ENCODE results near the gene MAGOHB.
"Not testable (repeated sequence)": the region's sequence is repeated elsewhere in the genome, so short reads cannot be mapped to it uniquely, and the experiment has no call there.

The MAGOHB gene

GRCh38 chr12:10613349-10614055, at the start of gene MAGOHB:
Gene MAGOHB, minus strand, starts transcription at chr12:10613609. Its CDS starts 77 bp downstream, at chr12:10613532.
- Histone ChIP-seq H3K36me3 (ENCODE audit: insufficient read depth, low read length) (no peaks in the 10 kb centered on the region), H3K4me1 (ENCODE audit: insufficient read depth, low read length) (peaks cover 11% of the 10 kb centered on the region), H3K4me3 (ENCODE audit: low read depth in 1 of 2, low read length in 2 of 2) (peak within 1 kb of the TSS; percentile 88 to 92), H3K27me3 (ENCODE audit: control insufficient read depth in 1 of 2, insufficient read depth in 2 of 2, low read length in 2 of 2) (no peaks in the 10 kb centered on the region), H3K27ac (ENCODE audit: low read depth, low read length) (peak within 1 kb of the TSS; percentile 64), H3K9ac (ENCODE audit: low read length) (peak within 1 kb of the TSS; percentile 91), H3K9me3 (ENCODE audit: low read length) (no peaks in the 10 kb centered on the region)

- Histone ChIP-seq H3K4me3 (ENCODE audit: low read depth in 1 of 2, low read length in 2 of 2) (no peak overlapping the region), H3K27ac (ENCODE audit: low read depth, low read length) (no peak overlapping the region), H3K9me3 (ENCODE audit: low read length) (no peaks in the 10 kb centered on the region), H3K27me3 (ENCODE audit: control insufficient read depth in 1 of 2, insufficient read depth in 2 of 2, low read length in 2 of 2) (no peaks in the 10 kb centered on the region), H3K36me3 (ENCODE audit: insufficient read depth, low read length) (no peaks in the 10 kb centered on the region), H3K4me1 (ENCODE audit: insufficient read depth, low read length) (no peaks in the 10 kb centered on the region), H3K9ac (ENCODE audit: low read length) (no peak overlapping the region)
These were observed 47.9 kb upstream of the MAGOHB start for GRCh38 chr12:10661338-10661737.

GRCh38 chr12:10654003-10654402, 40.6 kb upstream of the MAGOHB start:
- Histone ChIP-seq H3K36me3 (ENCODE audit: insufficient read depth, low read length) (no peaks in the 10 kb centered on the region), H3K4me1 (ENCODE audit: insufficient read depth, low read length) (no peaks in the 10 kb centered on the region), H3K9ac (ENCODE audit: low read length) (no peak overlapping the region), H3K27ac (ENCODE audit: low read depth, low read length) (no peak overlapping the region), H3K27me3 (ENCODE audit: control insufficient read depth in 1 of 2, insufficient read depth in 2 of 2, low read length in 2 of 2) (no peaks in the 10 kb centered on the region), H3K4me3 (ENCODE audit: low read depth in 1 of 2, low read length in 2 of 2) (no peak overlapping the region), H3K9me3 (ENCODE audit: low read length) (no peaks in the 10 kb centered on the region)

GRCh38 chr12:10652192-10652591, 38.8 kb upstream of the MAGOHB start:
- Histone ChIP-seq H3K27ac (ENCODE audit: low read depth, low read length) (no peak overlapping the region), H3K4me3 (ENCODE audit: low read depth in 1 of 2, low read length in 2 of 2) (no peak overlapping the region), H3K9me3 (ENCODE audit: low read length) (no peaks in the 10 kb centered on the region)

GRCh38 chr12:10646576-10646975, 33.2 kb upstream of the MAGOHB start:
- not testable (repeated sequence) for H3K9me3 ChIP-seq (ENCODE audit: low read length); H3K36me3 ChIP-seq (ENCODE audit: insufficient read depth, low read length); H3K27me3 ChIP-seq (ENCODE audit: control insufficient read depth in 1 of 2, insufficient read depth in 2 of 2, low read length in 2 of 2); H3K27ac ChIP-seq (ENCODE audit: low read depth, low read length); H3K4me3 ChIP-seq (ENCODE audit: low read depth in 1 of 2, low read length in 2 of 2); H3K4me1 ChIP-seq (ENCODE audit: insufficient read depth, low read length); H3K9ac ChIP-seq (ENCODE audit: low read length)

More at GRCh38 chr12:10652192-10652591, 38.8 kb upstream of the MAGOHB start:
- H3K9ac ChIP-seq (ENCODE audit: low read length), result no peak overlapping the region
- H3K36me3 ChIP-seq (ENCODE audit: insufficient read depth, low read length), result no peaks in the 10 kb centered on the region
- H3K27me3 ChIP-seq (ENCODE audit: control insufficient read depth in 1 of 2, insufficient read depth in 2 of 2, low read length in 2 of 2), result no peaks in the 10 kb centered on the region
- no peaks in the 10 kb centered on the region for H3K4me1 ChIP-seq (ENCODE audit: insufficient read depth, low read length)

GRCh38 chr12:10645910-10646309, 32.5 kb upstream of the MAGOHB start:
- no peaks in the 10 kb centered on the region for H3K27me3 ChIP-seq (ENCODE audit: control insufficient read depth in 1 of 2, insufficient read depth in 2 of 2, low read length in 2 of 2)
- H3K36me3 ChIP-seq (ENCODE audit: insufficient read depth, low read length), result no peaks in the 10 kb centered on the region
- H3K27ac ChIP-seq (ENCODE audit: low read depth, low read length), result no peak overlapping the region

GRCh38 chr12:10641735-10642500, 28.5 kb upstream of the MAGOHB start:
- no peak overlapping the region for H3K27ac ChIP-seq (ENCODE audit: low read depth, low read length)
- H3K9ac ChIP-seq (ENCODE audit: low read length), result no peak overlapping the region
- H3K4me1 ChIP-seq (ENCODE audit: insufficient read depth, low read length), result no peaks in the 10 kb centered on the region
- no peaks in the 10 kb centered on the region for H3K36me3 ChIP-seq (ENCODE audit: insufficient read depth, low read length)
- H3K9me3 ChIP-seq (ENCODE audit: low read length), result no peaks in the 10 kb centered on the region
- H3K27me3 ChIP-seq (ENCODE audit: control insufficient read depth in 1 of 2, insufficient read depth in 2 of 2, low read length in 2 of 2), result no peaks in the 10 kb centered on the region
- H3K4me3 ChIP-seq (ENCODE audit: low read depth in 1 of 2, low read length in 2 of 2), result no peak overlapping the region

More at GRCh38 chr12:10645910-10646309, 32.5 kb upstream of the MAGOHB start:
- H3K9me3 ChIP-seq (ENCODE audit: low read length), result no peaks in the 10 kb centered on the region
- no peaks in the 10 kb centered on the region for H3K4me1 ChIP-seq (ENCODE audit: insufficient read depth, low read length)
- no peak overlapping the region for H3K4me3 ChIP-seq (ENCODE audit: low read depth in 1 of 2, low read length in 2 of 2)
- H3K9ac ChIP-seq (ENCODE audit: low read length), result no peak overlapping the region

- no peaks in the 10 kb centered on the region for H3K9me3 ChIP-seq (ENCODE audit: low read length)
- no peaks in the 10 kb centered on the region for H3K4me1 ChIP-seq (ENCODE audit: insufficient read depth, low read length)
- no peak overlapping the region for H3K27ac ChIP-seq (ENCODE audit: low read depth, low read length)
- H3K27me3 ChIP-seq (ENCODE audit: control insufficient read depth in 1 of 2, insufficient read depth in 2 of 2, low read length in 2 of 2), result no peaks in the 10 kb centered on the region
- no peaks in the 10 kb centered on the region for H3K36me3 ChIP-seq (ENCODE audit: insufficient read depth, low read length)
- no peak overlapping the region for H3K9ac ChIP-seq (ENCODE audit: low read length)
- no peak overlapping the region for H3K4me3 ChIP-seq (ENCODE audit: low read depth in 1 of 2, low read length in 2 of 2)
These were observed 25.3 kb upstream of the MAGOHB start for GRCh38 chr12:10638728-10639127.

GRCh38 chr12:10636611-10637010, 23.2 kb upstream of the MAGOHB start:
- Histone ChIP-seq H3K27ac (ENCODE audit: low read depth, low read length) (no peak overlapping the region), H3K4me1 (ENCODE audit: insufficient read depth, low read length) (no peaks in the 10 kb centered on the region), H3K9me3 (ENCODE audit: low read length) (no peaks in the 10 kb centered on the region), H3K27me3 (ENCODE audit: control insufficient read depth in 1 of 2, insufficient read depth in 2 of 2, low read length in 2 of 2) (no peaks in the 10 kb centered on the region), H3K36me3 (ENCODE audit: insufficient read depth, low read length) (no peaks in the 10 kb centered on the region), H3K4me3 (ENCODE audit: low read depth in 1 of 2, low read length in 2 of 2) (no peak overlapping the region), H3K9ac (ENCODE audit: low read length) (no peak overlapping the region)

- Histone ChIP-seq H3K27ac (ENCODE audit: low read depth, low read length) (no peak overlapping the region), H3K27me3 (ENCODE audit: control insufficient read depth in 1 of 2, insufficient read depth in 2 of 2, low read length in 2 of 2) (no peaks in the 10 kb centered on the region), H3K4me3 (ENCODE audit: low read depth in 1 of 2, low read length in 2 of 2) (no peak overlapping the region), H3K9ac (ENCODE audit: low read length) (no peak overlapping the region), H3K4me1 (ENCODE audit: insufficient read depth, low read length) (no peaks in the 10 kb centered on the region), H3K36me3 (ENCODE audit: insufficient read depth, low read length) (no peaks in the 10 kb centered on the region), H3K9me3 (ENCODE audit: low read length) (no peaks in the 10 kb centered on the region)
These were observed 22.7 kb upstream of the MAGOHB start for GRCh38 chr12:10636124-10636523.

- no peak overlapping the region for H3K27ac ChIP-seq (ENCODE audit: low read depth, low read length)
These were observed 21.9 kb upstream of the MAGOHB start for GRCh38 chr12:10635306-10635705.

More at GRCh38 chr12:10635306-10635705, 21.9 kb upstream of the MAGOHB start:
- H3K27me3 ChIP-seq (ENCODE audit: control insufficient read depth in 1 of 2, insufficient read depth in 2 of 2, low read length in 2 of 2), result no peaks in the 10 kb centered on the region
- H3K4me3 ChIP-seq (ENCODE audit: low read depth in 1 of 2, low read length in 2 of 2), result no peak overlapping the region
- H3K36me3 ChIP-seq (ENCODE audit: insufficient read depth, low read length), result no peaks in the 10 kb centered on the region
- no peak overlapping the region for H3K9ac ChIP-seq (ENCODE audit: low read length)
- no peaks in the 10 kb centered on the region for H3K4me1 ChIP-seq (ENCODE audit: insufficient read depth, low read length)
- H3K9me3 ChIP-seq (ENCODE audit: low read length), result no peaks in the 10 kb centered on the region

Measured in muscle layer of colon (tissue), 2 donors.